ENCODE results near the gene GGNBP2. TPM values are rescaled to one million over a fixed set of nuclear protein-coding genes. Genes with fewer than 3 reads are reported as not detected.

GGNBP2 gene
- polyA plus RNA-seq, 1 experiment: 73.7 TPM

- TF ChIP-seq CTCF (IDR thresholded peaks at IDR 0.05; ENCODE audit: insufficient read depth, low read depth, low read length): 0 out of 2 replicates have a peak, but pooled peaks have one; percentile 10
- H3K27me3 ChIP-seq (ENCODE audit: control insufficient read depth, insufficient read depth, low read length): no peaks in the 10 kb centered on the region
- ChIA-PET CTCF (interaction anchor here (1.0 to 2.9 kb wide), 4 partner anchors 9 to 40 kb away, joined by 3 to 6 read pairs (median 3); no protein-coding TSS in a partner anchor), POLR2A (interaction anchor here (1.1 kb wide), 1 partner anchor 10 kb away, joined by 9 read pairs; the partner anchor contains the start of gene GGNBP2)
- H3K36me3 ChIP-seq (ENCODE audit: control insufficient read depth, insufficient read depth, low read length): peaks cover 2% of the 10 kb centered on the region
- peak; percentile 38 for DNase-seq (ENCODE audit: low read depth)
- H3K4me3 ChIP-seq (ENCODE audit: low read depth, low read length): peak within 1 kb of the TSS; percentile 52
These were observed 9.7 kb upstream of the GGNBP2 start, which contains the start of the genes MYO19 and PIGW for GRCh38 chr17:36534840-36535668. Gene MYO19, minus strand, starts transcription at chr17:36534868. Its CDS starts 2,330 bp downstream, at chr17:36532538. Gene PIGW, plus strand, starts transcription at chr17:36534987. Its CDS starts 2,115 bp downstream, at chr17:36537102.

- ChIA-PET POLR2A (interaction anchor here (1.1 kb wide), 1 partner anchor 9 kb away, joined by 9 read pairs; the partner anchor contains the start of gene GGNBP2), CTCF (interaction anchor here (2.9 kb wide), 1 partner anchor 8 kb away, joined by 6 read pairs; no protein-coding TSS in a partner anchor)
- no peak for TF ChIP-seq CTCF (IDR thresholded peaks at IDR 0.05; ENCODE audit: insufficient read depth, low read depth, low read length)
- Histone ChIP-seq H3K4me3 (ENCODE audit: low read depth, low read length) (peak overlapping the region; percentile 52), H3K27me3 (ENCODE audit: control insufficient read depth, insufficient read depth, low read length) (no peaks in the 10 kb centered on the region), H3K36me3 (ENCODE audit: control insufficient read depth, insufficient read depth, low read length) (peaks cover 2% of the 10 kb centered on the region)
- no peak for DNase-seq (ENCODE audit: low read depth)
These were observed 9.0 kb upstream of the GGNBP2 start for GRCh38 chr17:36535669-36536081.

- ChIA-PET POLR2A (no interaction called here), CTCF (no interaction called here)
- DNase-seq (ENCODE audit: low read depth): no peak
- H3K4me3 ChIP-seq (ENCODE audit: low read depth, low read length): no peak overlapping the region
- no peaks in the 10 kb centered on the region for H3K36me3 ChIP-seq (ENCODE audit: control insufficient read depth, insufficient read depth, low read length)
- no peak for TF ChIP-seq CTCF (IDR thresholded peaks at IDR 0.05; ENCODE audit: insufficient read depth, low read depth, low read length)
- H3K27me3 ChIP-seq (ENCODE audit: control insufficient read depth, insufficient read depth, low read length): no peaks in the 10 kb centered on the region
These were observed 4.0 kb upstream of the GGNBP2 start for GRCh38 chr17:36540696-36541095.

- no peak for DNase-seq (ENCODE audit: low read depth)
- Histone ChIP-seq H3K27me3 (ENCODE audit: control insufficient read depth, insufficient read depth, low read length) (no peaks in the 10 kb centered on the region), H3K4me3 (ENCODE audit: low read depth, low read length) (no peak overlapping the region), H3K36me3 (ENCODE audit: control insufficient read depth, insufficient read depth, low read length) (no peaks in the 10 kb centered on the region)
- TF ChIP-seq CTCF (IDR thresholded peaks at IDR 0.05; ENCODE audit: insufficient read depth, low read depth, low read length): no peak
- ChIA-PET POLR2A (no interaction called here), CTCF (interaction anchor here (1.2 kb wide), 1 partner anchor 60 kb away, joined by 3 read pairs; no protein-coding TSS in a partner anchor)
These were observed 2.0 kb upstream of the GGNBP2 start for GRCh38 chr17:36542755-36543154.

GRCh38 chr17:36544044-36544306 is 744 bp upstream of the GGNBP2 start:
- ChIA-PET CTCF (interaction anchor here (0.9 kb wide), 1 partner anchor 9 kb away, joined by 6 read pairs; the partner anchor contains the start of genes MYO19 and PIGW), POLR2A (no interaction called here)
- peak overlapping the region; percentile 86 for H3K4me3 ChIP-seq (ENCODE audit: low read depth, low read length)
- no peaks in the 10 kb centered on the region for H3K27me3 ChIP-seq (ENCODE audit: control insufficient read depth, insufficient read depth, low read length)
- 0 out of 2 replicates have a peak, but pooled peaks have one; percentile 29 for TF ChIP-seq CTCF (IDR thresholded peaks at IDR 0.05; ENCODE audit: insufficient read depth, low read depth, low read length)
- peak; percentile 5 for DNase-seq (ENCODE audit: low read depth)
- H3K36me3 ChIP-seq (ENCODE audit: control insufficient read depth, insufficient read depth, low read length): no peaks in the 10 kb centered on the region
